Activated B cell treated with CpG ODN at 0.5 μM for 24 hours (primary cell): ENCODE data around the gene ZDHHC14. TPM values are rescaled to one million over a fixed set of nuclear protein-coding genes. Genes with fewer than 3 reads are reported as not detected.
"Not testable (repeated sequence)": the region's sequence is repeated elsewhere in the genome, so short reads cannot be mapped to it uniquely, and the experiment has no call there.

ENCODE experiments used
- ATAC-seq: fragments of 200-7000 bp; cut with Tn5 transposase; one replicate; pipeline ENCODE4 v1.10.0; 2021; ENCODE audit warnings: low read depth, mild to moderate bottlenecking, moderate library complexity
- CTCF ChIA-PET: fragments of 350-600 bp; sonication (Branson Sonifier 250); formaldehyde crosslinking; loops from one replicate; lab custom pipeline; 2021; ENCODE audit warnings: antibody characterized with exemption; lab: Charles Lee
- POLR2A ChIA-PET: fragments of 350-600 bp; sonication (Branson Sonifier 250); formaldehyde crosslinking; loops from one replicate; lab custom pipeline; 2021; ENCODE audit warnings: antibody characterized with exemption; lab: Charles Lee
- DNase-seq: peaks from one replicate; pipeline ENCODE4 v3.0.0; 2022
- H3K27ac Mint-ChIP-seq: one replicate; pipeline ENCODE4 v1.8.0; 2020; ENCODE audit warnings: mixed read lengths
- H3K27me3 Mint-ChIP-seq: one replicate; pipeline ENCODE4 v1.8.0; 2021; ENCODE audit warnings: mixed read lengths
- H3K36me3 Mint-ChIP-seq: one replicate; pipeline ENCODE4 v1.8.0; 2021; ENCODE audit warnings: low read depth, mixed read lengths
- H3K4me1 Mint-ChIP-seq: one replicate; pipeline ENCODE4 v1.8.0; 2021; ENCODE audit warnings: mixed read lengths
- H3K4me3 Mint-ChIP-seq: one replicate; pipeline ENCODE4 v1.8.0; 2020; ENCODE audit warnings: mild to moderate bottlenecking, mixed read lengths
- H3K9me3 Mint-ChIP-seq: one replicate; pipeline ENCODE4 v1.8.0; 2020; ENCODE audit warnings: mixed read lengths
- CTCF ChIP-seq: fragments of 200-600 bp; IDR thresholded peaks from one replicate; pipeline ENCODE4 v1.8.0; 2022; ENCODE audit warnings: antibody characterized with exemption, mild to moderate bottlenecking
- intact Hi-C: fragments of 100-400 bp; cut with micrococcal nuclease; formaldehyde crosslinking; loops from one replicate; pipeline ENCODE4 v1.15.1; 2024
- total RNA-seq: library from RNA; stranded (reverse); gene quantifications from 2 replicates; pipeline ENCODE4 v1.2.3, GENCODE V29; 2022

ZDHHC14 gene
- total RNA-seq, 1 donor from 2014 or later: 25.3 TPM

GRCh38 chr6:157462956-157463742, 82.2 kb downstream of the ZDHHC14 start:
- Mint-ChIP-seq H3K36me3 (no peaks in the 10 kb centered on the region), H3K27me3 (no peaks in the 10 kb centered on the region), H3K4me1 (peaks cover 70% of the 10 kb centered on the region), H3K9me3 (no peaks in the 10 kb centered on the region), H3K4me3 (peak overlapping the region; percentile 24), H3K27ac (peak overlapping the region; percentile 78)
- CTCF ChIA-PET: interaction anchor here (1.3 to 2.6 kb wide), 5 partner anchors 64 to 204 kb away, joined by 3 to 11 read pairs (median 3); no protein-coding TSS in a partner anchor
- POLR2A ChIA-PET: interaction anchor here (1.5 to 4.5 kb wide), 5 partner anchors 94 to 151 kb away, joined by 5 to 34 read pairs (median 12); no protein-coding TSS in a partner anchor
- ATAC-seq: no peak
- DNase-seq: no peak
- TF ChIP-seq CTCF: no peak
- intact Hi-C loops: loop anchor here (10.0 kb wide), 2 partner anchors 362 to 768 kb away; partner anchors contain the start of gene SNX9

- DNase-seq, ATAC-seq, H3K27me3 Mint-ChIP-seq, H3K9me3 Mint-ChIP-seq, H3K36me3 Mint-ChIP-seq: not testable (repeated sequence)
- CTCF ChIA-PET: interaction anchor here (1.3 to 1.8 kb wide), 3 partner anchors 62 to 149 kb away, joined by 3 to 4 read pairs (median 3); no protein-coding TSS in a partner anchor
- Mint-ChIP-seq H3K4me1 (peaks cover 68% of the 10 kb centered on the region), H3K27ac (peak overlapping the region; percentile 78), H3K4me3 (peak overlapping the region; percentile 24)
- POLR2A ChIA-PET: interaction anchor here (1.4 to 4.5 kb wide), 5 partner anchors 8 to 98 kb away, joined by 5 to 34 read pairs (median 9); no protein-coding TSS in a partner anchor
- intact Hi-C loops: loop anchor here (1.0 to 10.0 kb wide), 3 partner anchors 301 to 769 kb away; partner anchors contain the start of gene SNX9
These were observed 82.7 kb downstream of the ZDHHC14 start for GRCh38 chr6:157463743-157464135.

- Mint-ChIP-seq H3K27me3 (no peaks in the 10 kb centered on the region), H3K4me1 (peaks cover 59% of the 10 kb centered on the region), H3K9me3 (no peaks in the 10 kb centered on the region), H3K36me3 (no peaks in the 10 kb centered on the region), H3K27ac (peak overlapping the region; percentile 95), H3K4me3 (peak overlapping the region; percentile 72)
- ChIA-PET CTCF (interaction anchor here (1.8 kb wide), 1 partner anchor 61 kb away, joined by 4 read pairs; no protein-coding TSS in a partner anchor), POLR2A (interaction anchor here (0.7 to 3.0 kb wide), 17 partner anchors 9 to 370 kb away, joined by 3 to 22 read pairs (median 9); partner anchors contain the start of genes TMEM242 and ZDHHC14)
- intact Hi-C loops: loop anchor here (1.0 to 10.0 kb wide), 4 partner anchors 142 to 770 kb away; partner anchors contain the start of genes SNX9 and TMEM242
- ATAC-seq (peak; percentile 54), DNase-seq (peak; percentile 34)
- no peak for TF ChIP-seq CTCF
These were observed 83.9 kb downstream of the ZDHHC14 start for GRCh38 chr6:157464653-157465535.

GRCh38 chr6:157466342-157466648, 85.3 kb downstream of the ZDHHC14 start:
- POLR2A ChIA-PET: interaction anchor here (2.3 to 3.0 kb wide), 5 partner anchors 10 to 104 kb away, joined by 11 to 22 read pairs (median 14); partner anchors contain the start of gene ZDHHC14
- H3K9me3 Mint-ChIP-seq: no peaks in the 10 kb centered on the region
- peaks cover 49% of the 10 kb centered on the region for H3K4me1 Mint-ChIP-seq
- ATAC-seq (no peak), DNase-seq (no peak)
- H3K27me3 Mint-ChIP-seq: no peaks in the 10 kb centered on the region
- no peaks in the 10 kb centered on the region for H3K36me3 Mint-ChIP-seq
- intact Hi-C loops: loop anchor here (10.0 kb wide), 2 partner anchors 359 to 771 kb away; partner anchors contain the start of gene SNX9
- no peak overlapping the region for H3K4me3 Mint-ChIP-seq
- CTCF ChIA-PET: no interaction called here
- TF ChIP-seq CTCF: no peak
- H3K27ac Mint-ChIP-seq: peak overlapping the region; percentile 95

GRCh38 chr6:157467339-157467738, 86.3 kb downstream of the ZDHHC14 start:
- H3K4me1 Mint-ChIP-seq: peaks cover 41% of the 10 kb centered on the region
- ATAC-seq, H3K36me3 Mint-ChIP-seq, H3K27me3 Mint-ChIP-seq, CTCF ChIA-PET, H3K4me3 Mint-ChIP-seq, POLR2A ChIA-PET, H3K9me3 Mint-ChIP-seq, DNase-seq: not testable (repeated sequence)
- H3K27ac Mint-ChIP-seq: peak overlapping the region; percentile 61
- intact Hi-C loops: loop anchor here (10.0 kb wide), 2 partner anchors 357 to 773 kb away; partner anchors contain the start of gene SNX9
